Nephron progenitor cell (in vitro differentiated cells): ENCODE data around the gene FRZB.

ENCODE experiments used
- DNase-seq: peaks from one replicate; pipeline ENCODE4 v3.0.0; 2021
- H3K27ac Mint-ChIP-seq: 2 replicates; pipeline ENCODE4 v1.8.0; 2021; ENCODE audit warnings: mild to moderate bottlenecking, moderate library complexity, mixed read lengths
- H3K27me3 Mint-ChIP-seq: 2 replicates; pipeline ENCODE4 v1.8.0; 2021; ENCODE audit warnings: mild to moderate bottlenecking, low read depth, mixed read lengths; ENCODE audit not compliant: poor library complexity
- H3K36me3 Mint-ChIP-seq: 2 replicates; pipeline ENCODE4 v1.8.0; 2021; ENCODE audit warnings: low read depth, mixed read lengths
- H3K4me1 Mint-ChIP-seq: 2 replicates; pipeline ENCODE4 v1.8.0; 2021; ENCODE audit warnings: mixed read lengths
- H3K4me3 Mint-ChIP-seq: 2 replicates; pipeline ENCODE4 v1.8.0; 2021; ENCODE audit warnings: mild to moderate bottlenecking, moderate library complexity, mixed read lengths
- H3K9me3 Mint-ChIP-seq: 2 replicates; pipeline ENCODE4 v1.8.0; 2021; ENCODE audit warnings: mild to moderate bottlenecking, moderate library complexity, mixed read lengths
- TF ChIP-seq, protein P1 (sequence below): fragments of 200-600 bp; sonication (generic); IDR thresholded peaks from 2 replicates; pipeline ENCODE4 v1.5.0; 2021; ENCODE audit warnings: antibody characterized with exemption

FRZB gene

GRCh38 chr2:182867426-182868053 is 1.1 kb upstream of the FRZB start:
- TF ChIP-seq, protein P1, sequence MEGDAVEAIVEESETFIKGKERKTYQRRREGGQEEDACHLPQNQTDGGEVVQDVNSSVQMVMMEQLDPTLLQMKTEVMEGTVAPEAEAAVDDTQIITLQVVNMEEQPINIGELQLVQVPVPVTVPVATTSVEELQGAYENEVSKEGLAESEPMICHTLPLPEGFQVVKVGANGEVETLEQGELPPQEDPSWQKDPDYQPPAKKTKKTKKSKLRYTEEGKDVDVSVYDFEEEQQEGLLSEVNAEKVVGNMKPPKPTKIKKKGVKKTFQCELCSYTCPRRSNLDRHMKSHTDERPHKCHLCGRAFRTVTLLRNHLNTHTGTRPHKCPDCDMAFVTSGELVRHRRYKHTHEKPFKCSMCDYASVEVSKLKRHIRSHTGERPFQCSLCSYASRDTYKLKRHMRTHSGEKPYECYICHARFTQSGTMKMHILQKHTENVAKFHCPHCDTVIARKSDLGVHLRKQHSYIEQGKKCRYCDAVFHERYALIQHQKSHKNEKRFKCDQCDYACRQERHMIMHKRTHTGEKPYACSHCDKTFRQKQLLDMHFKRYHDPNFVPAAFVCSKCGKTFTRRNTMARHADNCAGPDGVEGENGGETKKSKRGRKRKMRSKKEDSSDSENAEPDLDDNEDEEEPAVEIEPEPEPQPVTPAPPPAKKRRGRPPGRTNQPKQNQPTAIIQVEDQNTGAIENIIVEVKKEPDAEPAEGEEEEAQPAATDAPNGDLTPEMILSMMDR = no peak
- peaks cover 21% of the 10 kb centered on the region for H3K27me3 Mint-ChIP-seq
- H3K4me1 Mint-ChIP-seq = peaks cover 56% of the 10 kb centered on the region

GRCh38 chr2:182866095-182866460 is 359 bp downstream of the FRZB start:
- TF ChIP-seq, protein P1 = no peak
- Mint-ChIP-seq H3K4me1 (peaks cover 62% of the 10 kb centered on the region), H3K36me3 (no peaks in the 10 kb centered on the region), H3K9me3 (no peaks in the 10 kb centered on the region), H3K4me3 (peak overlapping the region; percentile 87), H3K27ac (no peak overlapping the region), H3K27me3 (peaks cover 24% of the 10 kb centered on the region)
- peak; percentile 30 for DNase-seq

More at GRCh38 chr2:182867426-182868053, 1.1 kb upstream of the FRZB start:
- no peaks in the 10 kb centered on the region for H3K36me3 Mint-ChIP-seq
- no peaks in the 10 kb centered on the region for H3K9me3 Mint-ChIP-seq
- H3K27ac Mint-ChIP-seq = no peak overlapping the region
- DNase-seq = no peak
- H3K4me3 Mint-ChIP-seq = peak overlapping the region; percentile 87

DNA sequence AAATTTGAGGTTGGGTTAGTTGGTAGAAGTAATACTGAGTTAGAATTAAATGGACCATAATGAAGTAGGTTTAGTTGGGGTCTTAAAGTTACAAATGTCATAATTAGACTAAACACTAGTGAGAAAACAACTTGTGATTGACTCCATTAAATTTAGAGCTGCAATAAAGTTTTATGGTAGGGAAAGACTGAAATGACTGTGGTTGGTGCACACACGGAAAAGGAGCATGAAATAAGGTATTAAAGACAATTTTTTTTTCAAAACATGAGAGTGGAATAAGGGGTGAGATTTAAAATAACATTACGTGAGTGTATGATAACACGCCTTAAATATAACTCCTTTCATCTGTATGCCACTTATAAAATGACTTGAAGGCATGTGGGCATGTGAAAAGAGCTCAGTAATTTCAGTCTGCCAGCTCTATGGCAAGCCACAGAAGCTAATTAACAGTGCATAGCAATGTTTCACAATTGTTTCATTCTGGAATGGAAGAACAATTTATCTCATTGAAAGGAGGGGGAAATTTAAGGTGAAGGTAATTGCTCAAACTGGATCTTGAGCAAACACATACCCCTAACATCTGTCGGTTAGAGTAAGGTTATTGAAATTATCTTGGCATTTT is 1.4 kb downstream of the FRZB start:
- Mint-ChIP-seq H3K4me1 (peaks cover 62% of the 10 kb centered on the region), H3K27ac (no peak overlapping the region), H3K9me3 (no peaks in the 10 kb centered on the region), H3K36me3 (no peaks in the 10 kb centered on the region), H3K27me3 (peaks cover 24% of the 10 kb centered on the region), H3K4me3 (peak overlapping the region; percentile 87)
- DNase-seq = no peak
- TF ChIP-seq, protein P1 = no peak

GRCh38 chr2:182863642-182864041 is 2.8 kb downstream of the FRZB start:
- Mint-ChIP-seq H3K27ac (no peak overlapping the region), H3K9me3 (no peaks in the 10 kb centered on the region), H3K27me3 (peaks cover 24% of the 10 kb centered on the region), H3K36me3 (no peaks in the 10 kb centered on the region), H3K4me3 (peak overlapping the region; percentile 87), H3K4me1 (peaks cover 54% of the 10 kb centered on the region)
- DNase-seq = no peak
- TF ChIP-seq, protein P1 = no peak

GRCh38 chr2:182862091-182862490 is 4.3 kb downstream of the FRZB start:
- Mint-ChIP-seq H3K4me3 (no peak overlapping the region), H3K4me1 (peaks cover 39% of the 10 kb centered on the region), H3K36me3 (peaks cover 15% of the 10 kb centered on the region), H3K27ac (no peak overlapping the region), H3K9me3 (peaks cover 4% of the 10 kb centered on the region), H3K27me3 (peaks cover 24% of the 10 kb centered on the region)
- TF ChIP-seq, protein P1 = no peak
- no peak for DNase-seq

GRCh38 chr2:182860858-182861257 is 5.6 kb downstream of the FRZB start:
- H3K36me3 Mint-ChIP-seq = peaks cover 27% of the 10 kb centered on the region
- no peak for DNase-seq
- peaks cover 15% of the 10 kb centered on the region for H3K27me3 Mint-ChIP-seq
- TF ChIP-seq, protein P1 = no peak
- H3K27ac Mint-ChIP-seq = no peak overlapping the region
- peaks cover 15% of the 10 kb centered on the region for H3K9me3 Mint-ChIP-seq
- H3K4me1 Mint-ChIP-seq = peaks cover 30% of the 10 kb centered on the region
- H3K4me3 Mint-ChIP-seq = no peak overlapping the region
